Esophagus squamous epithelium (tissue), 4 donors: Measurements from ENCODE around the gene LUZP1.

ENCODE experiments used
- CTCF ChIP-seq, 6 experiments: fragments of 450-650 bp in 4 of 6; fragments of 200-600 bp in 2 of 6; sonication (generic) in 2 of 6; IDR thresholded peaks; one replicate each; pipeline ENCODE4 v1.5.1; 2016 to 2019; ENCODE audit warnings: antibody characterized with exemption in 6 of 6, mild to moderate bottlenecking in 4 of 6, moderate library complexity in 4 of 6
- POLR2A ChIP-seq, 4 donors: fragments of 450-650 bp; IDR thresholded peaks; one replicate each; pipeline ENCODE4 v1.6.1; 2017; ENCODE audit warnings: antibody characterized with exemption in 4 of 4, mild to moderate bottlenecking in 4 of 4, moderate library complexity in 3 of 4

DNA sequence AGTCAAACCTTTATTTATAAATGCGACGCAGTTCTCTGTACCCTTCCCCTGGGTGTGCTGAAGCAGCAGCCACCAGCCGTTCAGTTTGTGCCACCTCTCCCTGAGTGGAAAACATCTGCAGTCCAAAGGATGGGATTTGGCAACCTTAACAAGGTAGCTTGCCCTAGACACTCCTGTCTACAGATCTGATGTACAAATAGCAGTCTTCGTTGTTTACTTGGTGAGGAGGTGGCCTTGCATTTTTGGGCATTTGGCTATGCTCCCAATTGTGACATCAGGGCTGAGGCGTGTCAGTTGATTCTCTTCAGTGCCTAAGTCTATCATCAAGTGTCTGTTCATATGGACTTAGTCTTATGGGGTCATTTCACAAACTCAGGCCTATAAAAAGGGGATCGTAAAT, 89.6 kb downstream of the LUZP1 start:
- TF ChIP-seq POLR2A (IDR thresholded peaks at IDR 0.05) (no peak), CTCF (IDR thresholded peaks at IDR 0.05) (no peak)
